Small intestine (tissue), 7 donors: ENCODE data around the gene HOMER3. TPM values are rescaled to one million over a fixed set of nuclear protein-coding genes. Genes with fewer than 3 reads are reported as not detected.
"Not testable (repeated sequence)": the region's sequence is repeated elsewhere in the genome, so short reads cannot be mapped to it uniquely, and the experiment has no call there.

Experiments used
- DNase-seq, 2 donors: peaks; one replicate each; pipeline versions ENCODE4 v3.0.0 to v3.0.0-alpha.2; 2013
- FAIRE-seq: peaks from 2 replicates; lab custom pipeline; 2012; peaks lifted over from hg19 to GRCh38; lab: Jason Lieb, UNC
- H3K27ac ChIP-seq, 3 donors: one replicate each; pipeline ENCODE4 v1.5.1; 2013; ENCODE audit warnings: low read length in 2 of 3, mild to moderate bottlenecking in 2 of 3, control low read depth in 1 of 3, inconsistent platforms in 1 of 3, low read depth in 1 of 3, moderate library complexity in 1 of 3
- H3K27me3 ChIP-seq, 3 donors: one replicate each; pipeline ENCODE4 v1.6.1; 2013; ENCODE audit warnings: low read length in 3 of 3, inconsistent platforms in 1 of 3; ENCODE audit not compliant: control insufficient read depth in 3 of 3, insufficient read depth in 3 of 3
- H3K36me3 ChIP-seq, 3 donors: one replicate each; pipeline ENCODE4 v1.6.1; 2013; ENCODE audit warnings: low read length in 3 of 3, inconsistent platforms in 1 of 3, low read depth in 1 of 3, mild to moderate bottlenecking in 1 of 3, moderate library complexity in 1 of 3; ENCODE audit not compliant: control insufficient read depth in 3 of 3, insufficient read depth in 2 of 3
- H3K4me1 ChIP-seq, 3 donors: one replicate each; pipeline ENCODE4 v1.6.1; 2013; ENCODE audit warnings: low read length in 2 of 3, inconsistent platforms in 1 of 3, low read depth in 1 of 3, mild to moderate bottlenecking in 1 of 3, moderate library complexity in 1 of 3; ENCODE audit not compliant: control insufficient read depth in 3 of 3, insufficient read depth in 2 of 3
- H3K4me3 ChIP-seq, 3 donors: one replicate each; pipeline ENCODE4 v1.5.1; 2013; ENCODE audit warnings: low read length in 3 of 3, control low read depth in 1 of 3, inconsistent platforms in 1 of 3, low read depth in 1 of 3, mild to moderate bottlenecking in 1 of 3, moderate library complexity in 1 of 3
- H3K9me3 ChIP-seq, 2 donors: one replicate each; pipeline ENCODE4 v1.6.1; 2013; ENCODE audit warnings: low read depth in 1 of 2, low read length in 1 of 2; ENCODE audit not compliant: control insufficient read depth in 2 of 2, insufficient read depth in 1 of 2
- WGBS, 3 donors: extraction: QIAGEN DNeasy Blood & Tissue Kit; methylation state at CpG; one replicate each; pipeline ENCODE4 v1.1.7; 2013; 5-methylcytosine and 5-hydroxymethylcytosine counted together
- polyA plus RNA-seq, 4 donors: library from polyadenylated mRNA; stranded (reverse) in 3 of 4; unstranded in 1 of 4; fragments of 200-250 nt in 3 of 4; fragments of 120-200 nt in 1 of 4; gene quantifications; one replicate each; pipeline versions ENCODE4 v1.2.1 to v1.2.3, GENCODE V29; 2013
- donor health status: healthy with polysubstance abuse.
- donor health status: control.
- donor health status: control.
- donor health status: Bipolar disorder and iron deficiency.
- donor health status: healthy.

HOMER3 gene
- polyA plus RNA-seq, 4 donors = 1.6 to 13.0 (median 10.7) TPM

GRCh38 chr19:18905513-18906236 lies 35.3 kb downstream of the HOMER3 start:
- no peaks in the 10 kb centered on the region for H3K27me3 ChIP-seq
- H3K36me3 ChIP-seq = peaks cover 12 to 86% (median 25%) of the 10 kb centered on the region in 3 donors
- FAIRE-seq (no peak), DNase-seq (no peak)
- no peak overlapping the region for H3K27ac ChIP-seq
- no peak overlapping the region for H3K4me3 ChIP-seq
- no peaks in the 10 kb centered on the region for H3K4me1 ChIP-seq
- H3K9me3 ChIP-seq = no peaks in the 10 kb centered on the region
- 89 to 95% (median 94%) methylated on average over 24 to 26 of the region's 26 CpGs for WGBS, 3 donors

- Histone ChIP-seq H3K36me3 (peaks cover 13 to 86% (median 24%) of the 10 kb centered on the region in 3 donors), H3K27me3 (no peaks in the 10 kb centered on the region), H3K4me1 (no peaks in the 10 kb centered on the region), H3K27ac (no peak overlapping the region), H3K9me3 (no peaks in the 10 kb centered on the region), H3K4me3 (no peak overlapping the region)
- FAIRE-seq (no peak), DNase-seq (no peak)
- WGBS, 3 donors = 93 to 95% (median 94%) methylated on average over 8 of the region's 8 CpGs
Observed at GRCh38 chr19:18905058-18905456, 36.0 kb downstream of the HOMER3 start.

- no peak for FAIRE-seq
- DNase-seq = no peak
- Histone ChIP-seq H3K4me1 (no peaks in the 10 kb centered on the region), H3K4me3 (no peak overlapping the region), H3K27ac (no peak overlapping the region), H3K36me3 (peaks cover 14 to 86% (median 28%) of the 10 kb centered on the region in 3 donors), H3K9me3 (no peaks in the 10 kb centered on the region), H3K27me3 (no peaks in the 10 kb centered on the region)
- WGBS, 3 donors = 92 to 97% (median 94%) methylated on average over 23 to 25 of the region's 25 CpGs
Observed at GRCh38 chr19:18904334-18905057, 36.5 kb downstream of the HOMER3 start.

- no peak overlapping the region for H3K27ac ChIP-seq
- no peak for DNase-seq
- H3K9me3 ChIP-seq = no peaks in the 10 kb centered on the region
- H3K27me3 ChIP-seq = no peaks in the 10 kb centered on the region
- no peak overlapping the region for H3K4me3 ChIP-seq
- no peak for FAIRE-seq
- peaks cover 0 to 5% (median 2%) of the 10 kb centered on the region in 3 donors for H3K4me1 ChIP-seq
- peaks cover 14 to 87% (median 28%) of the 10 kb centered on the region in 3 donors for H3K36me3 ChIP-seq
- WGBS, 3 donors = 90 to 92% (median 90%) methylated on average over 26 to 29 of the region's 29 CpGs
Observed at GRCh38 chr19:18903156-18904037, 37.6 kb downstream of the HOMER3 start.

GRCh38 chr19:18902519-18902918 lies 38.5 kb downstream of the HOMER3 start:
- DNase-seq, H3K27me3 ChIP-seq, H3K27ac ChIP-seq, FAIRE-seq, H3K4me3 ChIP-seq, H3K9me3 ChIP-seq: not testable (repeated sequence)
- whole genome bisulfite sequencing, 3 donors = 96 to 97% (median 97%) methylated on average over 5 of the region's 5 CpGs
- H3K4me1 ChIP-seq = peaks cover 0 to 10% (median 2%) of the 10 kb centered on the region in 3 donors
- H3K36me3 ChIP-seq = peaks cover 14 to 79% (median 25%) of the 10 kb centered on the region in 3 donors

- Histone ChIP-seq H3K4me3 (no peak overlapping the region), H3K36me3 (peaks cover 14 to 69% (median 22%) of the 10 kb centered on the region in 3 donors), H3K27ac (no peak overlapping the region), H3K9me3 (no peaks in the 10 kb centered on the region), H3K4me1 (peaks cover 0 to 10% (median 2%) of the 10 kb centered on the region in 3 donors), H3K27me3 (no peaks in the 10 kb centered on the region)
- FAIRE-seq (no peak), DNase-seq (no peak)
- 85 to 95% (median 87%) methylated on average over 7 of the region's 7 CpGs for WGBS, 3 donors
Observed at GRCh38 chr19:18901491-18901890, 39.5 kb downstream of the HOMER3 start.

- WGBS, 3 donors = 88 to 93% (median 91%) methylated on average over 17 of the region's 17 CpGs
- Histone ChIP-seq H3K4me1 (peaks cover 0 to 10% (median 2%) of the 10 kb centered on the region in 3 donors), H3K9me3 (no peaks in the 10 kb centered on the region), H3K36me3 (peaks cover 14 to 63% (median 22%) of the 10 kb centered on the region in 3 donors), H3K27me3 (peaks cover 0 to under 1% (median 0%) of the 10 kb centered on the region in 3 donors), H3K4me3 (no peak overlapping the region), H3K27ac (no peak overlapping the region)
- no peak for FAIRE-seq
- DNase-seq = no peak
Observed at GRCh38 chr19:18900700-18901481, 40.1 kb downstream of the HOMER3 start.
